ENCODE measurements around the gene DLGAP1. TPM values are rescaled to one million over a fixed set of nuclear protein-coding genes. Genes with fewer than 3 reads are reported as not detected.

The DLGAP1 gene
- total RNA-seq, 1 experiment from 2014 or later = 23.2 TPM

- Mint-ChIP-seq H3K9me3 (no peaks in the 10 kb centered on the region), H3K4me3 (no peak overlapping the region), H3K36me3 (ENCODE audit: insufficient read depth in 1 of 3, low read depth in 3 of 3) (no peaks in the 10 kb centered on the region), H3K27ac (no peak overlapping the region; a peak in 1 of 7 replicates), H3K27me3 (ENCODE audit: low read depth) (no peaks in the 10 kb centered on the region), H3K4me1 (0 out of 4 replicates have a peak, but pooled peaks cover 0 to 6% of the 10 kb centered on the region in 2 experiments)
- H2BK12ac ChIP-seq (ENCODE audit: insufficient read length, low read depth, low read length) = no peak overlapping the region
- no peak overlapping the region for H2BK120ac ChIP-seq (ENCODE audit: low read depth, low read length, poor library complexity, severe bottlenecking)
- no peak overlapping the region for H3K4ac ChIP-seq (ENCODE audit: low read depth, low read length)
- no peaks in the 10 kb centered on the region for H3K4me1 ChIP-seq (ENCODE audit: insufficient read depth, low read length)
- H3K9me3 ChIP-seq (ENCODE audit: control insufficient read depth, low read depth, low read length) = no peaks in the 10 kb centered on the region
- no CpG with 5 or more reads among the region's 3 CpGs for WGBS (ENCODE audit: extremely low coverage, insufficient read length, low lambda C conversion rate)
- no peaks in the 10 kb centered on the region for H3K23me2 ChIP-seq (ENCODE audit: insufficient read length, low read depth, low read length, poor library complexity, severe bottlenecking)
- H4K91ac ChIP-seq (ENCODE audit: insufficient read length, low read depth, low read length) = no peak overlapping the region
- H3K23ac ChIP-seq (ENCODE audit: insufficient read length, low read depth, low read length) = no peak overlapping the region
- no peak overlapping the region for H4K8ac ChIP-seq (replicated peaks; ENCODE audit: insufficient read length, low read depth, low read length)
- no peaks in the 10 kb centered on the region for H3K27me3 ChIP-seq (ENCODE audit: insufficient read depth, low read length)
- H3K79me1 ChIP-seq (ENCODE audit: insufficient read depth, low read depth, low read length, poor library complexity, severe bottlenecking) = no peaks in the 10 kb centered on the region
- no peak overlapping the region for H3K4me2 ChIP-seq (ENCODE audit: insufficient read depth, insufficient read length, low read length)
- no peak for TF ChIP-seq CTCF (conservative IDR thresholded peaks at IDR 0.05)
- no peaks in the 10 kb centered on the region for H3K79me2 ChIP-seq (ENCODE audit: insufficient read depth, low read length)
- H3T11ph ChIP-seq (ENCODE audit: low read length) = no peak overlapping the region
- H2AFZ ChIP-seq (ENCODE audit: low read length) = no peak overlapping the region
- H2BK15ac ChIP-seq (ENCODE audit: low read depth, low read length) = no peak overlapping the region
- no peak overlapping the region for H2BK5ac ChIP-seq (ENCODE audit: insufficient read length, low read length)
- no peak overlapping the region for H3K14ac ChIP-seq (ENCODE audit: insufficient read depth, low read length)
- H3K27ac ChIP-seq (ENCODE audit: insufficient read length, low read depth, low read length) = no peak overlapping the region
- H4K20me1 ChIP-seq (ENCODE audit: control insufficient read depth, insufficient read depth, insufficient read length) = no peaks in the 10 kb centered on the region
- no peak overlapping the region for H4K5ac ChIP-seq (ENCODE audit: insufficient read length, low read depth, low read length)
- DNase-seq = no peak
- no peak overlapping the region for H3K18ac ChIP-seq (ENCODE audit: insufficient read length, low read depth, low read length)
- H2BK20ac ChIP-seq (ENCODE audit: low read depth, low read length, poor library complexity, severe bottlenecking) = no peak overlapping the region
- H3K9ac ChIP-seq (ENCODE audit: extremely low read depth, insufficient read length, low read length) = no peak overlapping the region
- H3K56ac ChIP-seq (ENCODE audit: insufficient read length, low read depth, low read length) = no peak overlapping the region
- H2AK5ac ChIP-seq (ENCODE audit: insufficient read length, low read length) = no peak overlapping the region
These were observed 563.9 kb downstream of the DLGAP1 start for GRCh38 chr18:3891245-3891644.
